Forelimb muscle (tissue), 1 donor: ENCODE results near the gene GMDS. TPM values are rescaled to one million over a fixed set of nuclear protein-coding genes. Genes with fewer than 3 reads are reported as not detected.

Experiments used
- DNase-seq: peaks from one replicate; pipeline ENCODE4 v3.0.0-alpha.2; 2013; ENCODE audit warnings: low read depth
- polyA plus RNA-seq: library from polyadenylated mRNA; unstranded; fragments of 120-200 nt; gene quantifications from one replicate; pipeline ENCODE4 v1.2.1, GENCODE V29; 2013; ENCODE audit not compliant: insufficient read length

Gene GMDS
- polyA plus RNA-seq, 1 donor = 10.4 TPM

- DNase-seq = no peak
Measured at GRCh38 chr6:1604158-1605003, 641.0 kb downstream of the GMDS start.

GRCh38 chr6:1603708-1604107 is 641.7 kb downstream of the GMDS start:
- no peak for DNase-seq

GRCh38 chr6:1602049-1602713 is 643.2 kb downstream of the GMDS start:
- no peak for DNase-seq

DNA sequence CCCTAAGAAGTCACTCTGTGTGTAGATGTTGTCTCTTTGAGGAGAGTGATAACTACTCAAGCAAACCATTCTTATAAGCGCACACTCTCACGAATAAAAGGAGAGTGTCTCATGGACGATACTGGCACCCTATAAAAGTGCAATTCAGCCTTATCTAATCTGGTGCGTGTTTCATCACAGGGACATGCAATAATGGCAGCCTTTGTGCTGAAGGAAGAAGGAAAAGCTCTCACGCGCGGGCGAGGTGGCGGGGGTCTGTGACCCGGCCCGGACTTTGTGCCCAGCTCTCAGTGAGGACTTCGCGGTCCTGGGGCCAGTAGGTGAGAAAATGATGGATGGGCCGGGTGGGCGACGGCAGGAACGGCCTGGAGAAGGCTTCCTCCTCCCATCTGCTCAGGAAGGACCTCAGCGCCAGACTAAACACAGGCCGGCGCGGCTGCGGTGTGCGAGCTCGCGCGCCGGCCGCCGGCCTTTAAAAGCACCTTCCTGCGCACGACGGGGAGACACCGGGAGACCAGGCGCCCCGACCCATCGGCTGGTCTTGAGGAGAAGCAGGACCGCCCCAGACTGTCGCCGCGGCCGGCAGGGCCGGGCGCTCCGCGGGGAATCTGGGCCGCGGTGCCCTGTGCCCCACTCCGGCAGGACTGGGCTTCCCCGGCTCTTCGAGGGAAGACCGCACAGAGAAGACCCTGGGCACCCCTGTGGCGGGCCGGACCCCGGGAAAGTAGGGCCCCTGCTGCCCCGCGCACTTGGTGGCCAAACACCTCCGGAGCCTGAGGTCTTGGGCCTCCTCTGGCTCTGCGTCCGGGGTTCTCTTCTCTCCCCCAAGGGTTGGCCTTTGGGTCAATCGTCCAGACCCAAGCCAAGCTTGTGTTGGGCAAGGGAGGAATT is 644.0 kb downstream of the GMDS start:
- no peak for DNase-seq

DNA sequence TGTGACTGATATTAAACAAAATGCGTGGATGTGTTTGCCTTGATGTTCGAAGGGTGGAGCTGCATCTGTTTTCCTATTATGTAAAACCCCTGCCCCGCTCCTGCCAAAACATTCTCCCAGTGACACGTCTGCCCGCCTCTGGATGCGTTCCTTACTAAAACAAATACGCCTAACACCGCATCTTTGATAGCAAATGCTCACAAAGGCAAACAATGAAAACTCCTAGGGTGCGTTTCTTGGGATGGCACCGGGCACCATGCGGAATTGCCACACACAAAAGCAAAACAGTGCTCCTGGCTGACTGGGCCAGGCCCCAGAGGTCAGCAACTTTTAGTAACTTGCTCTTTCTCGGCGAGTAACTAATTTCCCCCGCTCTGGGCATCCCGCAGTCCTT is 644.6 kb downstream of the GMDS start:
- no peak for DNase-seq

DNA sequence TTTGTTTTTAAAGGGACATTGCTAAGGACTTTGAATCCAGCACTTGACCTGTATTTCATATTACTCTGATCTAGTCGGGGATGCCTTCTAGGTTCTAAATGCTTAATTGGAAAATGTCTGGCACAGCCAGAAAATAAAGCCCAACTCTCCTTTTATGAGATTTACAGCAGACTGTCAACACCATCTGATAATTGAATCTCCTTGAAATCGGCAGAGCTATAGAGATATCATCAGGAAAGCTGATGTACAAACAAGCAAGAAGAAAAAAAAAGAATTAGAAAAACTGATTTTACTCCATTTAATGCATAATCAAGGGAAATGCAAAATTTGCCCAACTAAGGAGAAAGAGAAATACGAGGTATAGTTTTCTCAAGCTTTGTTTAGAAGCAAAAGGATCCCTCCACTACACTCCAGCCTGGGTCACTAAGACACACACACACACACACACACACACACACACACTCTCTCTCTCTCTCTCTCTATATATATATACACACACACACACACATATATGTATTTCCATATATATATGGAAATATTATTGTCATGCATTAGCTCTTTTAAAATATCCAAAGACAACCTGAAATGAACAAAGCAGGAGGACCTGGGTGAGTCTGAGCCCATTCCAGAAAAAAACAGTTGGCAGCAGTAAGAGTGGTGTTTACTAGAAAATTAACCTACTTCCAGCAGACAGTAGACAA is 645.2 kb downstream of the GMDS start:
- no peak for DNase-seq

GRCh38 chr6:1599469-1599868 is 645.9 kb downstream of the GMDS start:
- no peak for DNase-seq

DNA sequence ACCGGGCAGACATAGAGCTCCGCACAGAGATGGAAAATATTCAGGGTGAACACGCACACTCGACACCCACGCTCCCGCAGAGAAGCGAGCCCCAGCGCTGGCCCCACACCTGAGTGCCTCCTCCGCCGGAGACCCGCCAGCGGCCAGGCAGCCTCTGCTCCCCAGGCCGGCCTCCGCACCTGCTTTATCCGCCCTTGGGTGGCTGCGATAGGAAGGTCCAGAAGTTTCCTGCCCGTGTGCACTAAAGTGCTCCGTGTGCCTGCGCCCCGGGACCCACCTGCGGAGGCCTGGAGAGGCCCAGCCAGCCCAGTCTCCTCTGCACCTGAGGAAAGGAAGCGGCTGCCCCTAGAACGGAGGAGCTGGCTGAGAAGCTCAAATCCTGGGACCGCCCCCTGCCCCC is 646.5 kb downstream of the GMDS start:
- DNase-seq = no peak

- no peak for DNase-seq
Measured at GRCh38 chr6:1598433-1598832, 647.0 kb downstream of the GMDS start.

GRCh38 chr6:1597924-1598323 is 647.5 kb downstream of the GMDS start:
- no peak for DNase-seq

DNA sequence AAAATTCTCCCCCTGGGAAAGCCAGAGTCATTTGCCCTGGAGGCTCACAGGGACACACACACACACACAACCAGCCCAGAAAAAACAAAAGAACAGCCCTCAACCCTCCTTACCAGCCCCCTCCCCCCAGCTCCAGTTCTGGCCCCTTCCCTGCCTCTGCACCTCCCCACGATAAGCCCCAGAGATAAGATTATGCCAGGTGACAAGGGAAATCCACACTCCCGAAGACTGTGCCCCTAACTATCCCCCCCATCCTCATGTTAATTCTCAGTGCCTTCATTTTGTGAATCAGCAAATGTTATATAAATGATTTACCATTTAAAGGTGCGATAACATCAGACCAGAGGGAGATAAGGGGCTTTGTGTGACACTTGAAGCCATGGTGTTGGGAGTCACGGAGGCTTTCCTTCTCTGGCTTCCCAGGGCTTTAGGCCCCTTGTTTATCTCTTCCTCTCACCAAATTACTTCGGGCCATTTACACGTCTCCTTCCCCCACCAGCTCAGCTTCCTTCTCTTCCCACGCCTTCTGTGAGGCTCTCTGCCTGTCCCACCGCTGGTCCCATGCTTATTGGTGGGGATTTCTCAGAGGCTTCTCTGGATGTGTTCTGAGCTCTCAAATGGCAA is 648.2 kb downstream of the GMDS start:
- DNase-seq = no peak

- no peak for DNase-seq
Measured at GRCh38 chr6:1596088-1596852, 649.1 kb downstream of the GMDS start.

GRCh38 chr6:1595271-1596087 is 649.9 kb downstream of the GMDS start:
- no peak for DNase-seq

DNA sequence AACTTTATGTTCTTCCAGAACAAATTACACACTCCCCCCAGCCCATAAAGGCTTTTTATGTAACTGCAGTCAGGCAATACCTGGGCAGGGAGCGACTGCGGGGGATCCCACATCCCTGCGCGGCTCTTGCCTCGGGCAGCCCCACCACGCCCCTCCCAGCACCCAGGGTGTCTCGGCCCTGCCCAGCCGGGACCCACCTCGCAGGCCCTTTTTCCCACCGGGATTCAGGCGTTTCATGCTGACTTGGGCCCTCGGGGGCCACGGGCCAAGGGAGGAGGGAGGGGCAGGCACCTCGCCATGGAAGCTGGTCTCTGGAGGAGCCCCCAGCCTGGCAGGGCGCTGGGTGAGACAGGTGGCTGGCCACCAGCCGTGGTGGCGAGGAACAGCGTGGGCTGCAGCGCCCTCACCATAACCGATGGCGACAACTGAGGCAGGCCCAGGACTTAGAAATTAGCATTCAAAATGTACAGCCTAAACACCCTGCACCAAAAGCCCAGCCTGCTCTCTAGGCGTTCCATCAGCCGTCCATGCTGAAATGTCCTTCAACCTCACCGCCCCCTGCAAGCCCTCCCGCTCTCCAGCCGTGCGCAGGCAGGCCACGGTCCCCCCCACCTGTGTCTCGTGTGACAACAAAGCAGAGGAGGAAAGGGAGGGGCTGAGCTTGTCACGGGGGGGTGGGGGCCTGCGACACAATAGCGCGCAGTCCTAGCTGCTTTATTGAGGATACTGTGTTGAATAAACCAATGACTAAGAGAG is 650.8 kb downstream of the GMDS start:
- no peak for DNase-seq

- no peak for DNase-seq
Measured at GRCh38 chr6:1593958-1594314, 651.5 kb downstream of the GMDS start.

GRCh38 chr6:1593286-1593957 is 652.0 kb downstream of the GMDS start:
- no peak for DNase-seq

DNA sequence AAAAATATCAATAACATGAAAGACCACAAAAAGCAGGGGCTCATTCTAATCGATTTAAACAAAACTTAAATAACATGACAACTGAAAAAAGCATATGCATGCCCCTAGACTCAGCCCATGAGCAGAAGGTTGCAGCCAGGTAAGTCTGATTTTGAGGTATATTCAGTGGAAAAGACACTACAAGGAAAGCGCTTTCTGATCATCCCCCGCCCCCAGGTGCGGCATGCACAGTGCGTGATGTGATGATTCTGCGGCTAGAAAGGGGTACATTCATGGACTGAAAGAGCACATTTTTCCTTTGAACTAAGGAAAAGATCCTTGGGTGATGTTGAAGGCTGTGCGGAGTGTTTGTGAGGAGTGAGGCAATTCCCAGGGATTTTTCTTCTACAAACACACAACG is 652.6 kb downstream of the GMDS start:
- no peak for DNase-seq

DNA sequence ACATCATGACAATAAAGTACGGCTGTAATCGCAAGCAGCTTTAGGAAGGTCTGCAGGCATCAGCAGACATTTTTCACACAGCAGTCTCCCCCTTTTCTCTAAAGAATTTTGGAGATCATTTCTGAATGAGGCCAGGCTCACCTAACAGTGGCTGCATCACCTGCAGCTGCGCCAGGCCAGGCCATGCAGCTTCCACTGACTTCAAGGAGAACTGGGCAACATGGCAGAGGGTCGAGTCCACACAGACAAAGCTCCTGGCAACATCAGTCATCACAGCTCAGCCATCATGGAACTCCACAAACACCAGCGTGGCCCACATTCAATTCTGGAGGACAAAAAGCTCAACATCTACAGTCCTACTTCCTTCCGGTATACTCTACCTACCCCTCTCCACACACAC is 653.5 kb downstream of the GMDS start:
- no peak for DNase-seq
